NCI-H1092 (cell line): ENCODE data around the gene CSH1.
A peak's percentile ranks its signal among the peaks of the same experiment; 100 is the strongest.
"Not testable (repeated sequence)": the region's sequence is repeated elsewhere in the genome, so short reads cannot be mapped to it uniquely, and the experiment has no call there.

Source experiments
- DNase-seq: peaks from one replicate; lab custom pipeline; 2025; lab: John Stamatoyannopoulos, UW

The CSH1 gene

DNA sequence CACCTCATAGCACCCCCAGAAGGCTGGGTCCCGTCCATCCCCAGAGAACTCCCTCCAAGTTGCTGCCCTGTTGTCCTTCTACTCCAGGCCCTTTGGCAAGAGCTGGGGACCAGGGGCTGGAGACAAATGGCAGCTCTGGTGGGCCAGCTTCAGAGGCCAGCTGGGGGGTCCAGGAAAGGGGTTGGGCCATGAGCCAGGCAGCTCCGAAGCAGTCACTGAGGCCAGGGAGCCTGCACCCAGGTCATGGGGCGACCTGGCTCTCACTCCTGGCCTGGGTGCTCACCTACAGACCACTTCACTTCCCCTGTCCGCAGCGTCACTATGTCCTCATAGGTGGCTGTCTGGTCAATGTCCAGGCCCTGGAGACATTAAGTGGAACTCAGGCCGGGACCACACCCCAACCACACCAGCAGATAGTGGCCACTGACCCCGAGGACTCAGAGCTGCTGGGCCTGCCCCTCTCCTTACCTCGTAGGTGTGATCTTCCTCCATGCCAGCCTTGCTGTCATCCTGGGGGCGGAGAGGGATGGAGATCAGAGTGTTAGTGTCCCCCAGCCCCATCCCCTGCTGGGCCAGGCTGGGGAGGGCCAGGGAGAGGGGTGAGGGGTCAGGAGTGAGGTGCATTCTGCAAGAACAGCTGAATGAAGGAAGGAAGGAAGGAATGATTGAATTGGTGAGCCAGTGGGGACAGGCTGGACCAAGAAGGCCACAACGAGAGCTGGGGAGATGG is 32.8 kb upstream of the CSH1 start:
- no peak for DNase-seq

DNA sequence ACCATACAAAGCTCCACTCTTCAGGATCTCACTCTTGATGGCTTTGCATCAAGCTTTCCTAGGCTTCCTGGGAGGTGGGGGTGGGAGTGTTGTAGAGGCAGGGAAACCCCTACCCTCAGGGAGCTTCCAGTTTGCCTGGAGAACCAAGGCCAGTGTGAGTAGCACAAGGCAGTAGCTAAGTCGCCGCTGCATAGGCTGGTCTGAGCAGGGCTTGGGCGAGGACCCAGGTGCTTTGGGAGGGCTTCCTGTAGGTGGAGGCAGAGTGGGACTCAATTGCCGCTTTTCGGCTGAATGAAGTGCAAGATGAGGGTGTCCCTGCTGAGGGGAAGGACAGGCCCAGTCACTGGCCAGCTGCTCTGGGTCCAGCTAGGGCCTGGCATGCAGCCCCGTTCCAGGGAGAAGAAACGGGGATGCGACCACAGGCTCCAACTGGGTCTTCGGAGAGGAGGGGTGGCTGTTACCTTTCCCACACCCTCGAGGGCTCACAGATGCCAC is 31.8 kb upstream of the CSH1 start:
- DNase-seq = no peak

GRCh38 chr17:63927464-63928171 is 31.2 kb upstream of the CSH1 start:
- DNase-seq = no peak

- no peak for DNase-seq
Measured at GRCh38 chr17:63926164-63926563, 29.8 kb upstream of the CSH1 start.

- DNase-seq = no peak
Measured at GRCh38 chr17:63925615-63926014, 29.2 kb upstream of the CSH1 start.

- not testable (repeated sequence) for DNase-seq
Measured at GRCh38 chr17:63922402-63922801, 26.0 kb upstream of the CSH1 start.

DNA sequence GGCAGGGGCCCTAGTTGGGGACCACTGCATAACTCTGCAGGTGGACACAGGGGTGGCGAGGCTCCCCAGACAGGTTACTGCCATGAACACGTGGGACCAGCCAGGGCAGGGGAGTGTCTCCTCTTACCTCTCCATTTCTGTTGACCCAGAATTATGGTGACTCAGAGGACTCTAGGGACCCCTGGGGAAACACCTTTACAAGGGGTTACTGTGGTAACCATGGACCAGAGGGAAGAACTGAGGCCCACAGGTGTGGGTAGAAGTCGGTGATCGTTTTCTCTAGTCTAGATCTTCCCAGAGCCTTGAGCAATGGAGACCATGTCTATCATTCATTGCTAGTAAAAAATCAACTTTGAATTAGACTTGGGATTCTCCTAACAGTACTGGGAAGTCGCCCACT is 24.4 kb upstream of the CSH1 start:
- not testable (repeated sequence) for DNase-seq

- DNase-seq = not testable (repeated sequence)
Measured at GRCh38 chr17:63920050-63920449, 23.7 kb upstream of the CSH1 start.

- DNase-seq = no peak
Measured at GRCh38 chr17:63919311-63919723, 22.9 kb upstream of the CSH1 start.

DNA sequence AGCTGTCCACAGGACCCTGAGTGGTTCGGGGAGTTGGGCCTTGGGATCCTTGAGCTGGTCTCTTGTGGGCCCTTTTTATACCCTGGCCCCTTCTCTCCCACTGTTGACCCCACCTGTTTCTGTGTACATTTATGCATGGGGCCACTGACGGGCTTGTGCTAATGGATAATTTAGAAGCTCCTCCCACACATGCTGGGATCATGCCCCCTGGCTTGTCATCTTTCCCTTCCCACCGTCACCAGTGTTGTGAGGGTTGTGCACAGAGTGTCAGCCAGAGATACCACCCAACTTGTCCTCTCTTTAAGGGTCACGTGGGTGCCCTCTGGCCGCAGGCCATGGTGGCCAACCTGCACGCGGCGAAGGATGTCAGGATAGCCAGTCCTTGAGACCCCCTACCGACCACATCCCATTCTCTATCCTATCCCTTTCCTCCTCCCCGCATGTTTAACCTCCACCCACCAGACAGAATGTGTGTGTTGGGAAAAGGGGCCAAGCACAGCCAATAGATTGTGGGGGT is 22.5 kb upstream of the CSH1 start, which contains the start of gene GH1:
Gene GH1 (minus strand): TSS at position 51 of the 517 bp plus-strand sequence. CDS start 63 bp downstream, outside the sequence.
- DNase-seq = not testable (repeated sequence)

GRCh38 chr17:63918305-63918704 is 21.9 kb upstream of the CSH1 start:
- no peak for DNase-seq

DNA sequence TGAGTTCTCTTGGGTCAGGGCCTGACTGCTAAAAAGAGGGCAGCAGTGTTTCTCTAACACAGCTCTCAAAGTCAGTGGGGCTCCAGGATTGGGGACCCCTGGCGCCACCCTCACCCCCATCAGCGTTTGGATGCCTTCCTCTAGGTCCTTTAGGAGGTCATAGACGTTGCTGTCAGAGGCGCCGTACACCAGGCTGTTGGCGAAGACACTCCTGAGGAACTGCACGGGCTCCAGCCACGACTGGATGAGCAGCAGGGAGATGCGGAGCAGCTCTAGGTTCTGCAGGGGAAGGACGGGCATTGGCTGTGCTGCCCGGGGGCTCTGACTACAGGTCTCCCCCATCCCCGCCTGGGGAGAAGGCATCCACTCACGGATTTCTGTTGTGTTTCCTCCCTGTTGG is 21.3 kb upstream of the CSH1 start:
- DNase-seq = no peak

DNA sequence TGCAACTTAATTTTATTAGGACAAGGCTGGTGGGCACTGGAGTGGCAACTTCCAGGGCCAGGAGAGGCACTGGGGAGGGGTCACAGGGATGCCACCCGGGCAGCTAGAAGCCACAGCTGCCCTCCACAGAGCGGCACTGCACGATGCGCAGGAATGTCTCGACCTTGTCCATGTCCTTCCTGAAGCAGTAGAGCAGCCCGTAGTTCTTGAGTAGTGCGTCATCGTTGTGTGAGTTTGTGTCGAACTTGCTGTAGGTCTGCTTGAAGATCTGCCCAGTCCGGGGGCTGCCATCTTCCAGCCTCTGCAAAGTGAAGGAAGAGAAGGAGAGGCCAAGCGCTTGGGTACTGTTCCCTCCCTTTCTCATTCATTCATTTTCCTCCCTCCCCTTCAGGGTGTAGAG is 20.8 kb upstream of the CSH1 start:
- DNase-seq = not testable (repeated sequence)

- DNase-seq = no peak
Measured at GRCh38 chr17:63916566-63917185, 20.3 kb upstream of the CSH1 start.

DNA sequence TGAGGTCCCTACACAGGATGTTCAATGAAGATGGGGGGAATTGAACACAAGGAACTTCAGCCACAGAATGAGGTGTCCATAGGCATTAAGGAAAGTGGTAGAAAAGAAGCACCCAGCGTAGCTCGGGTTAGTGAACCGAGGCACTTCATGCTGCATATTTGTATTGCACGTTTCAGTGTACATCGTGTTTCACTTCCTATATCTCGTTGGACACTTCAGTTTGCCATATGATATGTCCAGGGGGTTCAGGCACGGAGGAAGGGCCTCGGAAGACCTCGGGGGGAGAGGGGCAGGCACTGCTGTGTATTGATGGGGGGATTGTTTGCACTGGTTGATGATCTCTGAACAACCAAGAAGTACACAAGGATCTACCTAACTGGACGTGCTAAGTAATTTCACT is 19.4 kb upstream of the CSH1 start:
- DNase-seq = not testable (repeated sequence)

GRCh38 chr17:63914471-63914870 is 18.1 kb upstream of the CSH1 start:
- DNase-seq = no peak

DNA sequence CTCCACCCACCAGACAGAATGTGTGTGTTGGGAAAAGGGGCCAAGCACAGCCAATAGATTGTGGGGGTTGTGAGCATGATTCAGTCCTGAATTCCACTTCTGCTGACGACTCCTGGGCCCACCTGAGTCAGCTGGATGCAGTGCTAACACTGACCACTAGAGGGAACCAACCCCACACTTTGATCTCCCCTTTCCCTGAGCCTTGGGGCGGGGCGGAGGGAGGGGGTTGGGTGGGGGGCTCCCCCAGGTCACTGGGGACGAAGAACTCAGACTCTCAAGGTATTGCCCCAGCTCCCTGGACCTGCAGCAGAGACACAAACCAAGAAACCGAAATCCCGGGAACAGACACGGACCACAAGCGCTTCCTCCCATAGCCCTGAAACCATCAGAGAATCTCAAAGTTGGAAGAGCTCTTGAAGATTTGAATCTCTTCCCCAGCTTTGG is 15.3 kb upstream of the CSH1 start:
- no peak for DNase-seq

DNA sequence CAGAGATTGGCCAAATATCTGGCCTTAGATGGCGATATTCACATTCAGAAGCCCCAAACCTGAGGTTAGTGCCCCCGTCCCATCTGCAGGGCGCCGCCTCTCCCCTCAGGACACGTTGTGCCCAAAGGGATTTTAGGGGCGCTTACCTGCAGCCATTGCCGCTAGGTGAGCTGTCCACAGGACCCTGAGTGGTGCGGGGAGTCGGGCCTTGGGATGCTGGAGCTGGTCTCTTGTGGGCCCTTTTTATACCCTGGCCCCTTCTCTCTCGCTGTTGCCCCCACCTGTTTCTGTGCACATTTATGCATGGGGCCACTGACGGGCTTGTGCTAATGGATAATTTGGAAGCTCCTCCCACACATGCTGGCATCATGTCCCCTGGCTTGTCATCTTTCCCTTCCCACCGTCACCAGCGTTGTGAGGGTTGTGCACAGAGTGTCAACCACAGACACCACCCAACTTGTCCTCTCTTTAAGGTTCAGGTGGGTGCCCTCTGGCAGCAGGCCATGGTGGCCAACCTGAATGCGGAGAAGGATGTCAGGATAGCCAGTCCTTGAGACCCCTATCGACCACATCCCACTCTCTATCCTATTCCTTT is 14.8 kb upstream of the CSH1 start, which contains the start of gene CSHL1:
Gene CSHL1 (minus strand): TSS at position 218 of the 595 bp plus-strand sequence. CDS start 62 bp downstream, at position 156.
- no peak for DNase-seq

DNA sequence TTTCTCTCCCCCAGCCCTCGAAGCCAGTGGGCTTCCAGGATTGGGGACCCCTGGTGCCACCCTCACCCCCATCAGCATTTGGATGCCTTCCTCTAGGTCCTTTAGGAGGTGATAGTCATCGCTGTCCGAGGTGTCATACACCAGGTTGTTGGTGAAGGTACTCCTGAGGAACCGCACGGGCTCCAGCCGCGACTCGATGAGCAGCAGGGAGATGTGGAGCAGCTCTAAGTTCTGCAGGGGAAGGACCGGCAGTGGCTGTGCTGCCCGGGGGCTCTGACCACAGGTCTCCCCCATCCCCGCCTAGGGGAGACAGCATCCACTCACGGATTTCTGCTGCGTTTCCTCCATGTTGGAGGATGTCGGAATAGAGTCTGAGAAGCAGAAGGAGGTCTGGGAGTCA is 13.7 kb upstream of the CSH1 start:
- no peak for DNase-seq

DNA sequence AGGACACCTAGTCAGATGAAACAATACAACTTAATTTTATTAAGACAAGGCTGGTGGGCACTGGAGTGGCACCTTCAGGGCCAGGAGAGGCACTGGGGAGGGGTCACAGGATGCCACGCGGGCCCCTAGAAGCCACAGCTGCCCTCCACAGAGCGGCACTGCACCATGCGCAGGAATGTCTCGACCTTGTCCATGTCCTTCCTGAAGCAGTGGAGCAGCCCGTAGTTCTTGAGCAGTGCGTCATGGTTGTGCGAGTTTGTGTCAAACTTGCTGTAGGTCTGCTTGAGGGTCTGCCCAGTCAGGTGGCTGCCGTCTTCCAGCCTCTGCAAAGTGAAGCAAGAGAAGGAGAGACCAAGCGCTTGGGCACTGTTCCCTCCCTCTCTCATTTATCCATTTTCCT is 13.2 kb upstream of the CSH1 start:
- not testable (repeated sequence) for DNase-seq

GRCh38 chr17:63907161-63907778 is 10.9 kb upstream of the CSH1 start:
- DNase-seq = peak; percentile 5
